WI38 (cell line): ENCODE data around the gene RBMS3.

Source experiments
- H3K4me3 ChIP-seq: 2 replicates; pipeline ENCODE4 v1.5.1; 2011; ENCODE audit warnings: low read depth, mild to moderate bottlenecking, control low read depth, low read length
- CTCF ChIP-seq: IDR thresholded peaks from 2 replicates; pipeline ENCODE4 v1.5.1; 2012; ENCODE audit warnings: low read depth, mild to moderate bottlenecking, control low read depth, low read length

RBMS3 gene

GRCh38 chr3:29311795-29312194, 30.9 kb downstream of the RBMS3 start:
- no peak overlapping the region for H3K4me3 ChIP-seq
- no peak for TF ChIP-seq CTCF

DNA sequence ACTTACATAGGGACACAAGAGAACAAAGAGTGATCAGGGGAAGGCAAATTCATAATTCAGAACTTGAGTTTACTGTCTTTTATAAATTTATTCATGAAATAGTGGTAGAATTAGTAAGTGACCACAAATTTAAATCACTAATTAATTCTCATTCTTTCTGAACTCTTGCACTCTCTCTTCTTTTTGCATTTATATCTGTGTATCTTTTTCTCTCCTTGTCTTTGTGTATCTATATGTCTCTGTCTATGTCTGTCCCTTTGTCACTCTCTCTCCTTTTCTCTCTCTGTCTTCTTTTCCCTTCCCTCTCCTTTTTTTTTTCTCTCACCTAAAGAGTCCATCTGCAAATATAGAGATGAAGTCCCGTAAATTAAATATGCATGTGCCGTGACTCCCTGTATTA, 31.5 kb downstream of the RBMS3 start:
- TF ChIP-seq CTCF, result no peak
- no peak overlapping the region for H3K4me3 ChIP-seq

- no peak overlapping the region for H3K4me3 ChIP-seq
- no peak for TF ChIP-seq CTCF
Measured at GRCh38 chr3:29312960-29313452, 32.1 kb downstream of the RBMS3 start.

- no peak for TF ChIP-seq CTCF
- H3K4me3 ChIP-seq, result no peak overlapping the region
Measured at GRCh38 chr3:29313981-29314726, 33.3 kb downstream of the RBMS3 start.

- no peak for TF ChIP-seq CTCF
- H3K4me3 ChIP-seq, result no peak overlapping the region
Measured at GRCh38 chr3:29314727-29315088, 33.8 kb downstream of the RBMS3 start.

DNA sequence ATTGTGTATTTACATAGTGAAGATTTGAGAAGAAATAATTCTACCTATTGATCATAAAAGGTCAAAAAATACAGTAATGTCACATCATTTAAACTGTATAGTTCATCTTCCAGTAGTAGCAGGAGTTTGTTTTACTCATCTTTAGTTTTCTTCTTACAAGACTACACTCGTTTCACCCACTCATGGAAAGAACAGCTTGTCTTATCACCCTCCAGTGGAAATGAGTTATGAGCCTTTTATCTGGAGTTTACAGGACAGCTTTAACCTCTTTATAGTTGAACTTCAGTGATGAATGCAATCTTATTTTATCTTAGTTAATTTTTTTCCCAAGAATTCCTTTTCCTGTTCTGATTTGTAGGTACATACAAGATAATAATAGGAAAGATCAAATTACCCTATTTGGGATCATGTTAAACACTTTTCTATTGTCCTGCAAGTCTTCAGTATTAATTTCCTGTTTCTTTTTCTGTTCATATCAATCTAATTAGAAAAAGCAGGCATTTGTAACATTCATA, 36.8 kb downstream of the RBMS3 start:
- no peak for TF ChIP-seq CTCF
- no peak overlapping the region for H3K4me3 ChIP-seq

GRCh38 chr3:29318251-29318650, 37.4 kb downstream of the RBMS3 start:
- no peak for TF ChIP-seq CTCF
- H3K4me3 ChIP-seq, result no peak overlapping the region
